Activated CD4-positive, alpha-beta T cell treated with anti-CD3 and anti-CD28 coated beads, Interleukin-2, amount 50 U/mL, for 4 hours (primary cell): ENCODE results near the gene IGFBP1.
"Not testable (repeated sequence)": the region's sequence is repeated elsewhere in the genome, so short reads cannot be mapped to it uniquely, and the experiment has no call there.

Experiments
- DNase-seq, 2 experiments: peaks; one replicate each; pipeline ENCODE4 v3.0.0-alpha.2; 2020

Gene IGFBP1

GRCh38 chr7:45939574-45939973 is 51.3 kb downstream of the IGFBP1 start:
- no peak for DNase-seq

- not testable (repeated sequence) for DNase-seq
Observed at GRCh38 chr7:45940237-45940781, 52.0 kb downstream of the IGFBP1 start.

DNA sequence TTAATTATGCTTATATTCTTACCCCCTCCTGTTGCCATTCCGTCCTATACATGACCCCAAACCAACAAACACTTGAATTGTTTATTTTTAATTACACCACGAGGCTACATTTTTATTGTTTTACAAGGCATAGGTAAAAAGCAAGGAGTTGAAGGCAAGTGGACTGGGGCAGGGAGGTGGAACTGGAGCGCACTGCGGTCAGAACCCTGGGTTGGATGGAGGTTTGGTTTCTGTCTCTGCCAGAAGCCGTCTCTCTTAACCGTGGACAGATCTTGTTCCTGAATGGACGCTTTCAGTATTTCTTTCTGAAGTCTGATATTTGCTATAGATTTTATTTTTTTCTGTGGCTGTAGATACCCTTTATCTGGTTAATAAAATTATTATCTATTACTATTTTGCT is 52.7 kb downstream of the IGFBP1 start:
- no peak for DNase-seq
